Transverse colon (tissue), 4 donors: ENCODE measurements around the gene SLC24A4. TPM values are rescaled to one million over a fixed set of nuclear protein-coding genes. Genes with fewer than 3 reads are reported as not detected.

Source experiments
- DNase-seq: peaks from one replicate; pipeline ENCODE4 v3.0.0-alpha.2; 2019
- H3K27ac ChIP-seq, 4 donors: fragments of 200-600 bp; sonication (generic); 2 replicates each; pipeline ENCODE4 v1.5.1; 2016 to 2018; ENCODE audit warnings: inconsistent platforms in 4 of 4
- H3K27me3 ChIP-seq: fragments of 200-600 bp; sonication (generic); 2 replicates; pipeline ENCODE4 v1.5.1; 2017; ENCODE audit warnings: inconsistent platforms
- H3K36me3 ChIP-seq, 4 donors: fragments of 200-600 bp; sonication (generic); 2 replicates each; pipeline ENCODE4 v1.5.1; 2017 to 2019; ENCODE audit warnings: inconsistent platforms in 4 of 4
- H3K4me1 ChIP-seq, 4 donors: fragments of 200-600 bp; sonication (generic); 2 replicates each; pipeline ENCODE4 v1.5.1; 2017 to 2020; ENCODE audit warnings: inconsistent platforms in 4 of 4
- H3K4me3 ChIP-seq, 4 donors: fragments of 200-600 bp; sonication (generic); 1 replicate in 1 of 4; 2 replicates in 3 of 4; pipeline versions ENCODE4 v1.5.1 to v1.6.1; 2017 to 2019; ENCODE audit warnings: inconsistent platforms in 4 of 4
- H3K9me3 ChIP-seq, 2 donors: fragments of 200-600 bp; sonication (generic); 2 replicates each; pipeline ENCODE4 v1.5.1; 2017 to 2019; ENCODE audit warnings: inconsistent platforms in 2 of 2
- EP300 ChIP-seq: sonication (generic); formaldehyde crosslinking; IDR thresholded peaks from one replicate; pipeline ENCODE4 v1.6.1; 2017; ENCODE audit warnings: antibody characterized with exemption, low read depth
- POLR2A ChIP-seq: fragments of 450-650 bp; IDR thresholded peaks from one replicate; pipeline ENCODE4 v1.6.1; 2016; ENCODE audit warnings: antibody characterized with exemption, mild to moderate bottlenecking, moderate library complexity
- POLR2AphosphoS5 ChIP-seq, 3 donors: sonication (generic); formaldehyde crosslinking; IDR thresholded peaks; one replicate each; pipeline ENCODE4 v1.6.1; 2016; ENCODE audit warnings: antibody characterized with exemption in 3 of 3
- WGBS, 2 donors: methylation state at CpG; one replicate each; pipeline ENCODE4 v1.1.5; 2018; ENCODE audit warnings: low coverage in 1 of 2; 5-methylcytosine and 5-hydroxymethylcytosine counted together
- in situ Hi-C, 4 donors: fragments of 200-750 bp; cut with MboI; loops; one replicate each; pipeline versions ENCODE4 v1.15.0 to v1.15.1; 2017; ENCODE audit warnings: low sequenced_read_pairs in 3 of 4, low pct_ligation_motif_present in 1 of 4, low pct_unique_long_range_greater_than_20kb in 1 of 4
- intact Hi-C: fragments of 100-400 bp; cut with DNase I; formaldehyde crosslinking; loops from one replicate; pipeline ENCODE4 v1.15.1; 2023; ENCODE audit warnings: low total_unique reads
- total RNA-seq, 4 donors: library from RNA; depleted of rRNA; stranded (reverse); fragments of >200 nt; gene quantifications; one replicate each; pipeline ENCODE4 v1.1.0, GENCODE V29; 2016
- TF ChIP-seq, protein P1 (sequence below), 5 experiments: fragments of 200-600 bp in 3 of 5; fragments of 450-650 bp in 2 of 5; sonication (generic) in 3 of 5; IDR thresholded peaks; 1 replicate in 2 of 5; 2 replicates in 3 of 5; pipeline ENCODE4 v1.5.1; 2016 to 2017; ENCODE audit warnings: antibody characterized with exemption in 5 of 5, inconsistent platforms in 3 of 5, mild to moderate bottlenecking in 2 of 5, moderate library complexity in 1 of 5

Gene SLC24A4, protein sequence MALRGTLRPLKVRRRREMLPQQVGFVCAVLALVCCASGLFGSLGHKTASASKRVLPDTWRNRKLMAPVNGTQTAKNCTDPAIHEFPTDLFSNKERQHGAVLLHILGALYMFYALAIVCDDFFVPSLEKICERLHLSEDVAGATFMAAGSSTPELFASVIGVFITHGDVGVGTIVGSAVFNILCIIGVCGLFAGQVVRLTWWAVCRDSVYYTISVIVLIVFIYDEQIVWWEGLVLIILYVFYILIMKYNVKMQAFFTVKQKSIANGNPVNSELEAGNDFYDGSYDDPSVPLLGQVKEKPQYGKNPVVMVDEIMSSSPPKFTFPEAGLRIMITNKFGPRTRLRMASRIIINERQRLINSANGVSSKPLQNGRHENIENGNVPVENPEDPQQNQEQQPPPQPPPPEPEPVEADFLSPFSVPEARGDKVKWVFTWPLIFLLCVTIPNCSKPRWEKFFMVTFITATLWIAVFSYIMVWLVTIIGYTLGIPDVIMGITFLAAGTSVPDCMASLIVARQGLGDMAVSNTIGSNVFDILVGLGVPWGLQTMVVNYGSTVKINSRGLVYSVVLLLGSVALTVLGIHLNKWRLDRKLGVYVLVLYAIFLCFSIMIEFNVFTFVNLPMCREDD
- total RNA-seq, result under 1 TPM in 2 of 4 donors, not detected in 2; 0.27 to 0.48 TPM

DNA sequence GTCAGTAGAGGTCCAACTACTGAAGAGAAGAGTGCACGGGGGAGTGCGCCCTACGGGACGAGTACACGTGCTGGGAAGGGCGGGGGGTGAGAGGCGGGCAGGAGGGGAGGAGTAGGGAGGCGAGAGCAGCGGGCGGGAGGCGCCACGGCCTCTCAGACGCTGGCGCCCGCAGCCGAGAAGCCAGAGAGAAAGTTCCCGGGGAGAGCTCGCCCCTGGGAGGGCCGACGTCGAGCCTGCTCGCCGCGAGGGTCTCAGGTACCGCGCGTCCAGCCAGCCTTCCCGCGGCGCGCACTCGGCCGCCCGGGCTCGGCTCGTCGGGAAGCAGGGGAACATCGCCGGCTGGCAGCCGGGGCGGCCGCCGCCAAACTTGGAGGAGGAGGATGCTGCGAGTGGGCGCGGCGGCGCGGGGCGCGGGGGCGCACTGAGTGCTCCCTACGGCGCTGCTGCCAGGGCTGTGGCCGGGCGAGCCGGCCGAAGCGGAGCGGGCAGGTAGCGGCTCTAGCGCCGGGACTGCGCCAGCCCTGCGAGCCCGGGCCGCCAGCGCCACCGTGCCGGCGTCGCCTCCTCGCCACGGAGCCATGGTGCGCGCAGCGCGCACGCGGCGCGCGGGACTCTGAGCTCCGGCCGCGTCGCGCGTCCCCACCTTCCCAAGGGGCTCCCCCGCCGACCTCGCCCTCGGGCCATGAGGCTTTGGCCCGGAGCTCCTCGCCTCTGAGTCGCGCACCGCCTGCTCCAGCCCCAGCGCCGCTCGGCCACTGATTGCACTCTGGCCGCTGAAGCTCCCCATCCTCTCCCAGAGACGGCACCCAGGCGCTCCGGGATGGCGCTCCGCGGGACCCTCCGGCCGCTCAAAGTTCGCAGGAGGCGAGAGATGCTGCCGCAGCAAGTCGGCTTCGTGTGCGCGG, at the start of gene SLC24A4:
TSS of gene SLC24A4 (plus strand) at position 155 of the 905 bp plus-strand sequence. CDS start at position 821, 666 bp downstream.
- TF ChIP-seq POLR2A (no peak), POLR2AphosphoS5 (IDR thresholded peaks at IDR 0.05) (no peak), EP300 (no peak)
- TF ChIP-seq, protein P1, sequence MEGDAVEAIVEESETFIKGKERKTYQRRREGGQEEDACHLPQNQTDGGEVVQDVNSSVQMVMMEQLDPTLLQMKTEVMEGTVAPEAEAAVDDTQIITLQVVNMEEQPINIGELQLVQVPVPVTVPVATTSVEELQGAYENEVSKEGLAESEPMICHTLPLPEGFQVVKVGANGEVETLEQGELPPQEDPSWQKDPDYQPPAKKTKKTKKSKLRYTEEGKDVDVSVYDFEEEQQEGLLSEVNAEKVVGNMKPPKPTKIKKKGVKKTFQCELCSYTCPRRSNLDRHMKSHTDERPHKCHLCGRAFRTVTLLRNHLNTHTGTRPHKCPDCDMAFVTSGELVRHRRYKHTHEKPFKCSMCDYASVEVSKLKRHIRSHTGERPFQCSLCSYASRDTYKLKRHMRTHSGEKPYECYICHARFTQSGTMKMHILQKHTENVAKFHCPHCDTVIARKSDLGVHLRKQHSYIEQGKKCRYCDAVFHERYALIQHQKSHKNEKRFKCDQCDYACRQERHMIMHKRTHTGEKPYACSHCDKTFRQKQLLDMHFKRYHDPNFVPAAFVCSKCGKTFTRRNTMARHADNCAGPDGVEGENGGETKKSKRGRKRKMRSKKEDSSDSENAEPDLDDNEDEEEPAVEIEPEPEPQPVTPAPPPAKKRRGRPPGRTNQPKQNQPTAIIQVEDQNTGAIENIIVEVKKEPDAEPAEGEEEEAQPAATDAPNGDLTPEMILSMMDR (IDR thresholded peaks at IDR 0.05), result no peak
- peaks cover 68% of the 10 kb centered on the region for H3K27me3 ChIP-seq
- WGBS, 2 donors, result 0 to 5% methylated on average over 11 to 53 of the region's 117 CpGs

DNA sequence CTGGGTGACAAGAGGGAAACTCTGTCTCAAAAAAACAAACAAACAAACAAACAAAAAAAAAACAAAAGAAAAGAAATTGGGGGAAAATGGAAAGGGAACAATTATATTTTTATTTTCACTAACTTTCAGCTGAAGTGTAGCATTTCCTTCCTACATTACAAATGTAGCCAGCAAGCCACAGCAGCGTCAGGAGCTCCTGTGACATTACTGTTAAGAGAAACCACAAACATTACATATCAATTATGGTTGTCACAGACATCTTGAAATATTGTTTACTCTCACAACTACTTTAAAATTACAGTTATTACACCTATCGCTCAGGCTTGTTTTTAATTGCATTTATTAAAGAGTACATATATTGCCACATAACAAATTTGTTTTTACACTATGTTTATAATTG, 49.8 kb upstream of the SLC24A4 start:
- 66 to 83% methylated on average over 2 of the region's 2 CpGs for WGBS, 2 donors
- H3K4me3 ChIP-seq, result no peak overlapping the region
- no peaks in the 10 kb centered on the region for H3K27me3 ChIP-seq
- H3K27ac ChIP-seq, result no peak overlapping the region
- H3K9me3 ChIP-seq, result no peaks in the 10 kb centered on the region
- in situ Hi-C loops, result no loop called here
- DNase-seq, result no peak
- no peaks in the 10 kb centered on the region for H3K4me1 ChIP-seq
- no peak for TF ChIP-seq POLR2AphosphoS5 (IDR thresholded peaks at IDR 0.05)
- TF ChIP-seq POLR2A, result no peak
- no peak for TF ChIP-seq EP300
- TF ChIP-seq, protein P1 (IDR thresholded peaks at IDR 0.05), result no peak
- intact Hi-C loops, result no loop called here
- no peaks in the 10 kb centered on the region for H3K36me3 ChIP-seq

More for the DNA sequence above, at the start of gene SLC24A4:
- Histone ChIP-seq H3K9me3 (no peaks in the 10 kb centered on the region), H3K4me1 (peaks cover 5 to 15% (median 10%) of the 10 kb centered on the region in 4 donors), H3K27ac (no peak within 1 kb of the TSS), H3K36me3 (no peaks in the 10 kb centered on the region), H3K4me3 (peak within 1 kb of the TSS in 3 of 4 donors; percentile 6 to 48 (median 21))
- intact Hi-C loops, result no loop called here
- no peak for DNase-seq
- in situ Hi-C loops, result no loop called here

DNA sequence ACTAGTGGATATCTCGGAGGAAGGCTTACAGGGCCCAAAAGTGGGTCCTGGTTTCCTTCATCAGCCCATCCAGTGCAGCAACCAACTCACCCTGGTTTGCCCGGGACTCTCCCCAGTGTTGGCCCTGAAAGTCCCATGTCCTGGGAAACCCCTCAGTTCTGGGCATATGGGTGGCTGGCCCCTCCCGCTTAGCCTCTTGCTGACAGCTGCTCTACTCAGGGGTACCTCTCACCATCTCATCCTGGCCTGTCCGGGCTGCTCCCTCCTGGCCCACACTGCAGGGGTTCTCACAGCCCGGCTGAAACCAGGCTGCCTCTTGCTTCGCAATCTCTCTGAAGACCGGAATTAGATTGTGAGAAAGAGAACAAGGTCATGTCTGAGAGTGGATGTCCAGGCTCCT, 48.9 kb upstream of the SLC24A4 start:
- intact Hi-C loops (no loop called here), in situ Hi-C loops (no loop called here)
- H3K27ac ChIP-seq, result no peak overlapping the region
- no peak overlapping the region for H3K4me3 ChIP-seq
- TF ChIP-seq POLR2A (no peak), POLR2AphosphoS5 (IDR thresholded peaks at IDR 0.05) (no peak), EP300 (no peak)
- TF ChIP-seq, protein P1 (IDR thresholded peaks at IDR 0.05), result no peak
- no peaks in the 10 kb centered on the region for H3K27me3 ChIP-seq
- no peaks in the 10 kb centered on the region for H3K9me3 ChIP-seq
- H3K4me1 ChIP-seq, result no peaks in the 10 kb centered on the region
- no peak for DNase-seq
- H3K36me3 ChIP-seq, result no peaks in the 10 kb centered on the region
- 86% methylated on average over 7 of the region's 7 CpGs; no CpG with 5 or more reads in 1 of the 2 donors for WGBS, 2 donors

DNA sequence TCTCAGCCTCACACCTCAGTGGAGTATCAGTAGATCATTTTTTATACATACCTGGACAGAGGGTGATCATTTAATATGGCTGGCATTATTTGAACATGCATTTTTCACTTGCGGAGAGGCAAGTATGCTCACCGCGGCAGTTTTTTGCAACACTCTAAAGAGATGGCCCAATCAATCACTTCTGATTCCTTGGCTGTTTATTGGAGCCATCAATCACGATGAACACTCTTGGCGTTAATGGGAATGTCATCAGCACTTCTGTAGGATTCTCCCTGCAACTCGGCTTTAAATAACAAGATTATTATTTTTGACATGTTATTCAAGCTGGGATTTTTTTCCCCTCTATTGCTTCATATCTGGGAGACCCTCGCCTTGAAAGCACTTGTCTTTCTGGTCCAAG, 46.9 kb upstream of the SLC24A4 start:
- no peak overlapping the region for H3K4me3 ChIP-seq
- intact Hi-C loops (no loop called here), in situ Hi-C loops (no loop called here)
- H3K9me3 ChIP-seq, result no peaks in the 10 kb centered on the region
- DNase-seq, result no peak
- H3K36me3 ChIP-seq, result no peaks in the 10 kb centered on the region
- TF ChIP-seq POLR2AphosphoS5 (IDR thresholded peaks at IDR 0.05) (no peak), POLR2A (no peak), EP300 (no peak)
- TF ChIP-seq, protein P1 (IDR thresholded peaks at IDR 0.05), result no peak
- WGBS, 2 donors, result 74 to 83% methylated on average over 6 to 7 of the region's 7 CpGs
- H3K27ac ChIP-seq, result no peak overlapping the region
- H3K27me3 ChIP-seq, result no peaks in the 10 kb centered on the region
- no peaks in the 10 kb centered on the region for H3K4me1 ChIP-seq
